Stimulated activated CD4-positive, alpha-beta T cell treated with anti-CD3 and anti-CD28 coated beads, Interleukin-15, amount 100 ng/mL, for 48 hours (primary cell): ENCODE data around the gene ENO1.
A peak's percentile ranks its signal among the peaks of the same experiment; 100 is the strongest.

Experiments
- DNase-seq, 2 donors: peaks; one replicate each; pipeline ENCODE4 v3.0.0-alpha.2; 2020; ENCODE audit warnings: low read depth in 2 of 2

The ENO1 gene

GRCh38 chr1:8870616-8871538, 7.6 kb downstream of the ENO1 start:
- DNase-seq, result no peak

- DNase-seq, result no peak
Measured at GRCh38 chr1:8870103-8870502, 8.4 kb downstream of the ENO1 start.

- no peak for DNase-seq
Measured at GRCh38 chr1:8867878-8868567, 10.5 kb downstream of the ENO1 start.

- peak; percentile 43 to 58 for DNase-seq
Measured at GRCh38 chr1:8866792-8867415, 11.6 kb downstream of the ENO1 start.

- DNase-seq, result no peak
Measured at GRCh38 chr1:8866173-8866791, 12.2 kb downstream of the ENO1 start.

GRCh38 chr1:8864713-8865344, 13.7 kb downstream of the ENO1 start:
- DNase-seq, result no peak

- DNase-seq, result no peak
Measured at GRCh38 chr1:8863794-8864233, 14.7 kb downstream of the ENO1 start.

GRCh38 chr1:8863138-8863537, 15.3 kb downstream of the ENO1 start:
- DNase-seq, result no peak

- no peak for DNase-seq
Measured at GRCh38 chr1:8862528-8862927, 16.0 kb downstream of the ENO1 start.

- DNase-seq, result no peak
Measured at GRCh38 chr1:8860738-8861516, 17.6 kb downstream of the ENO1 start.

- no peak for DNase-seq
Measured at GRCh38 chr1:8858888-8859706, 19.4 kb downstream of the ENO1 start.

GRCh38 chr1:8858112-8858668, 20.3 kb downstream of the ENO1 start:
- no peak for DNase-seq

- no peak for DNase-seq
Measured at GRCh38 chr1:8856689-8857412, 21.6 kb downstream of the ENO1 start.

GRCh38 chr1:8854240-8854639, 24.2 kb downstream of the ENO1 start:
- no peak for DNase-seq

GRCh38 chr1:8851060-8851459, 27.4 kb downstream of the ENO1 start:
- DNase-seq, result no peak

GRCh38 chr1:8848663-8849386, 29.7 kb downstream of the ENO1 start:
- DNase-seq, result peak; percentile 57 to 69

GRCh38 chr1:8847990-8848389, 30.5 kb downstream of the ENO1 start:
- DNase-seq, result no peak

- no peak for DNase-seq
Measured at GRCh38 chr1:8846263-8846662, 32.2 kb downstream of the ENO1 start.
